ENCODE data around the gene CETP. TPM values are rescaled to one million over a fixed set of nuclear protein-coding genes. Genes with fewer than 3 reads are reported as not detected.

Gene CETP
- total and polyA plus RNA-seq, 2 of the 13 experiments (the other 11 are each of a cell fraction or from before 2014, with no cell fraction given) = 0.31 to 9.8 TPM

DNA sequence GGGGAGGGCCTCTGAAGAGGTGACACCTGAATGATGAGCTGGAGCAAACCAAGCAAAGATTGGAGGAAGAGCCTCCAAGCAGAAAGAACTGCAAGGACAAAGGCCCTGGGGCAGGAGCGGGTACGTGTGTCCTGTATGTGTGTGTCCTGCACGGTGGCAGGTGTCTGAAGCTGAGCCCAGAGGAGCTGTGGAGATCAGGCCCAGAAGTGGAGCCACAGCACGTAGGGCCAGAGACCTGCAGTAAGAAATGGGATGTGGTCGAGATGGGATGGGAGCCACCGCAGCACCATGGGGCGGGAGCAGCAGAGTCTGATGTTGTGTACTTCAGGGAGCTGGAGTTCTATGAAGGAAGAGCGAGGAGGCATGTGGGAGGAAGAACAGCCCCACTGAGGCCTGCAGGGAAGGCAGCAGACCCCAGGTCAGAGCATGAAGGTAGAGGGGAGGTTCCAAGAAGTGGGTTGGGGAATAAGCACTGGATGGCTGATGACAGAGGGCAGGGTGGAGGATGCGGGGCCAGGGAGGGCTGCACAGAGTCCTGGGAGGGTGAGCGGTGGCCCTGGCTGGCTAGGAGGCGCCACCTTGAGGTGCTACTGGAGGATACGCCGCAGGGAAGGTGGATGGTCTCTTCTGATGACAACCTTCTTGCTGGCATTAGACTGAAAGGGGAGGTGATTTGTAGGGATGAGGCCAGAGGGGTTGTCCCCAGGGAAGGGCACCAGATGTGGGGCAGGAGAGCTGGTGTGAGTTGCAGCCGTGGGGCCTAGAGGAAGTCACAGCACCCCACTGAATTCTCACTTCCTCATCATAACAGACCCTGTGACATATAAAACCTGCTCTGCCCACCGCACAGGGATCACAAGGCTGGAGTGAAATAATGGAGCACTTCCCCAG is 10.6 kb upstream of the CETP start (continued):
- TF ChIP-seq ZNF572 (CRISPR knock-in tag; IDR thresholded peaks at IDR 0.05) = no peak
- peak; percentile 62; the same call in 1 of the 2 replicates for TF ChIP-seq GFI1 (CRISPR knock-in tag; IDR thresholded peaks at IDR 0.05; ENCODE audit: borderline replicate concordance)
- peak; percentile 48; the same call in 1 of the 2 replicates for TF ChIP-seq ZNF615 (CRISPR knock-in tag; IDR thresholded peaks at IDR 0.05; ENCODE audit: borderline replicate concordance)
- 0 out of 2 replicates have a peak, but pooled peaks have one; percentile 40 for TF ChIP-seq ZNF747 (CRISPR knock-in tag; IDR thresholded peaks at IDR 0.05; ENCODE audit: borderline replicate concordance)
- no peak for TF ChIP-seq EP300 (IDR thresholded peaks at IDR 0.05; ENCODE audit: low read depth in 2 of 2, low read length in 2 of 2)
- TF ChIP-seq EP300 (CRISPR knock-in tag; IDR thresholded peaks at IDR 0.05; ENCODE audit: borderline replicate concordance) = no peak
- TF ChIP-seq ZNF766 (CRISPR knock-in tag; IDR thresholded peaks at IDR 0.05; ENCODE audit: borderline replicate concordance) = no peak
- TF ChIP-seq ZNF468 (CRISPR knock-in tag; IDR thresholded peaks at IDR 0.05) = no peak
- TF ChIP-seq MEIS2 (CRISPR knock-in tag; IDR thresholded peaks at IDR 0.05) = no peak
- no peak for TF ChIP-seq ZNF607 (CRISPR knock-in tag; IDR thresholded peaks at IDR 0.05; ENCODE audit: borderline replicate concordance)
- TF ChIP-seq ZNF598 (CRISPR knock-in tag; IDR thresholded peaks at IDR 0.05; ENCODE audit: borderline replicate concordance) = 0 out of 2 replicates have a peak, but pooled peaks have one; percentile 29
- TF ChIP-seq, protein P1, sequence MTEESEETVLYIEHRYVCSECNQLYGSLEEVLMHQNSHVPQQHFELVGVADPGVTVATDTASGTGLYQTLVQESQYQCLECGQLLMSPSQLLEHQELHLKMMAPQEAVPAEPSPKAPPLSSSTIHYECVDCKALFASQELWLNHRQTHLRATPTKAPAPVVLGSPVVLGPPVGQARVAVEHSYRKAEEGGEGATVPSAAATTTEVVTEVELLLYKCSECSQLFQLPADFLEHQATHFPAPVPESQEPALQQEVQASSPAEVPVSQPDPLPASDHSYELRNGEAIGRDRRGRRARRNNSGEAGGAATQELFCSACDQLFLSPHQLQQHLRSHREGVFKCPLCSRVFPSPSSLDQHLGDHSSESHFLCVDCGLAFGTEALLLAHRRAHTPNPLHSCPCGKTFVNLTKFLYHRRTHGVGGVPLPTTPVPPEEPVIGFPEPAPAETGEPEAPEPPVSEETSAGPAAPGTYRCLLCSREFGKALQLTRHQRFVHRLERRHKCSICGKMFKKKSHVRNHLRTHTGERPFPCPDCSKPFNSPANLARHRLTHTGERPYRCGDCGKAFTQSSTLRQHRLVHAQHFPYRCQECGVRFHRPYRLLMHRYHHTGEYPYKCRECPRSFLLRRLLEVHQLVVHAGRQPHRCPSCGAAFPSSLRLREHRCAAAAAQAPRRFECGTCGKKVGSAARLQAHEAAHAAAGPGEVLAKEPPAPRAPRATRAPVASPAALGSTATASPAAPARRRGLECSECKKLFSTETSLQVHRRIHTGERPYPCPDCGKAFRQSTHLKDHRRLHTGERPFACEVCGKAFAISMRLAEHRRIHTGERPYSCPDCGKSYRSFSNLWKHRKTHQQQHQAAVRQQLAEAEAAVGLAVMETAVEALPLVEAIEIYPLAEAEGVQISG (CRISPR knock-in tag; IDR thresholded peaks at IDR 0.05) = 0 out of 2 replicates have a peak, but pooled peaks have one; percentile 6
- no peak for TF ChIP-seq ZNF674 (CRISPR knock-in tag; IDR thresholded peaks at IDR 0.05; ENCODE audit: low read depth)
- peak; percentile 75; the same call in 1 of the 2 replicates for TF ChIP-seq ZNF17 (CRISPR knock-in tag; IDR thresholded peaks at IDR 0.05)
- TF ChIP-seq, protein P2, sequence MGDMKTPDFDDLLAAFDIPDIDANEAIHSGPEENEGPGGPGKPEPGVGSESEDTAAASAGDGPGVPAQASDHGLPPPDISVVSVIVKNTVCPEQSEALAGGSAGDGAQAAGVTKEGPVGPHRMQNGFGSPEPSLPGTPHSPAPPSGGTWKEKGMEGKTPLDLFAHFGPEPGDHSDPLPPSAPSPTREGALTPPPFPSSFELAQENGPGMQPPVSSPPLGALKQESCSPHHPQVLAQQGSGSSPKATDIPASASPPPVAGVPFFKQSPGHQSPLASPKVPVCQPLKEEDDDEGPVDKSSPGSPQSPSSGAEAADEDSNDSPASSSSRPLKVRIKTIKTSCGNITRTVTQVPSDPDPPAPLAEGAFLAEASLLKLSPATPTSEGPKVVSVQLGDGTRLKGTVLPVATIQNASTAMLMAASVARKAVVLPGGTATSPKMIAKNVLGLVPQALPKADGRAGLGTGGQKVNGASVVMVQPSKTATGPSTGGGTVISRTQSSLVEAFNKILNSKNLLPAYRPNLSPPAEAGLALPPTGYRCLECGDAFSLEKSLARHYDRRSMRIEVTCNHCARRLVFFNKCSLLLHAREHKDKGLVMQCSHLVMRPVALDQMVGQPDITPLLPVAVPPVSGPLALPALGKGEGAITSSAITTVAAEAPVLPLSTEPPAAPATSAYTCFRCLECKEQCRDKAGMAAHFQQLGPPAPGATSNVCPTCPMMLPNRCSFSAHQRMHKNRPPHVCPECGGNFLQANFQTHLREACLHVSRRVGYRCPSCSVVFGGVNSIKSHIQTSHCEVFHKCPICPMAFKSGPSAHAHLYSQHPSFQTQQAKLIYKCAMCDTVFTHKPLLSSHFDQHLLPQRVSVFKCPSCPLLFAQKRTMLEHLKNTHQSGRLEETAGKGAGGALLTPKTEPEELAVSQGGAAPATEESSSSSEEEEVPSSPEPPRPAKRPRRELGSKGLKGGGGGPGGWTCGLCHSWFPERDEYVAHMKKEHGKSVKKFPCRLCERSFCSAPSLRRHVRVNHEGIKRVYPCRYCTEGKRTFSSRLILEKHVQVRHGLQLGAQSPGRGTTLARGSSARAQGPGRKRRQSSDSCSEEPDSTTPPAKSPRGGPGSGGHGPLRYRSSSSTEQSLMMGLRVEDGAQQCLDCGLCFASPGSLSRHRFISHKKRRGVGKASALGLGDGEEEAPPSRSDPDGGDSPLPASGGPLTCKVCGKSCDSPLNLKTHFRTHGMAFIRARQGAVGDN (CRISPR knock-in tag; IDR thresholded peaks at IDR 0.05) = peak; percentile 66
- TF ChIP-seq RFXAP (CRISPR knock-in tag; IDR thresholded peaks at IDR 0.05; ENCODE audit: borderline replicate concordance) = no peak
- no peak for TF ChIP-seq ZBTB8A (CRISPR knock-in tag; IDR thresholded peaks at IDR 0.05; ENCODE audit: borderline replicate concordance, low read depth)
- TF ChIP-seq FOXM1 (CRISPR knock-in tag; IDR thresholded peaks at IDR 0.05) = no peak
- TF ChIP-seq RELA (CRISPR knock-in tag; IDR thresholded peaks at IDR 0.05) = no peak
